Ramos (cell line): Measurements from ENCODE around the gene TMEM131.

Source experiments
- in situ Hi-C: fragments of 300-500 bp; cut with MboI; formaldehyde crosslinking; loops from one replicate; pipeline ENCODE4 v1.14.3; 2022; ENCODE audit warnings: low sequenced_read_pairs; ENCODE audit not compliant: unreplicated experiment

The TMEM131 gene

GRCh38 chr2:97745474-97746174 lies 250.1 kb downstream of the TMEM131 start:
- in situ Hi-C loops: no loop called here

- in situ Hi-C loops: no loop called here
These were observed 251.8 kb downstream of the TMEM131 start for GRCh38 chr2:97743913-97744312.

- in situ Hi-C loops: no loop called here
These were observed 253.3 kb downstream of the TMEM131 start for GRCh38 chr2:97742381-97742847.

- in situ Hi-C loops: no loop called here
These were observed 254.1 kb downstream of the TMEM131 start for GRCh38 chr2:97741686-97742085.

GRCh38 chr2:97741251-97741650 lies 254.5 kb downstream of the TMEM131 start:
- in situ Hi-C loops: no loop called here

- in situ Hi-C loops: no loop called here
These were observed 255.1 kb downstream of the TMEM131 start for GRCh38 chr2:97740590-97741182.

GRCh38 chr2:97739893-97740245 lies 255.9 kb downstream of the TMEM131 start:
- in situ Hi-C loops: loop anchor here (10.0 kb wide), 1 partner anchor 645 kb away; no protein-coding TSS in a partner anchor

- in situ Hi-C loops: loop anchor here (10.0 kb wide), 1 partner anchor 646 kb away; no protein-coding TSS in a partner anchor
These were observed 256.5 kb downstream of the TMEM131 start for GRCh38 chr2:97739020-97739892.

- in situ Hi-C loops: loop anchor here (10.0 kb wide), 1 partner anchor 646 kb away; no protein-coding TSS in a partner anchor
These were observed 257.3 kb downstream of the TMEM131 start for GRCh38 chr2:97738179-97739019.

GRCh38 chr2:97737421-97738178 lies 258.1 kb downstream of the TMEM131 start:
- in situ Hi-C loops: loop anchor here (10.0 kb wide), 1 partner anchor 647 kb away; no protein-coding TSS in a partner anchor

- in situ Hi-C loops: loop anchor here (10.0 kb wide), 1 partner anchor 648 kb away; no protein-coding TSS in a partner anchor
These were observed 259.0 kb downstream of the TMEM131 start for GRCh38 chr2:97736608-97737330.

- in situ Hi-C loops: loop anchor here (10.0 kb wide), 1 partner anchor 649 kb away; no protein-coding TSS in a partner anchor
These were observed 259.6 kb downstream of the TMEM131 start for GRCh38 chr2:97736185-97736584.

- in situ Hi-C loops: loop anchor here (10.0 kb wide), 1 partner anchor 650 kb away; no protein-coding TSS in a partner anchor
These were observed 260.6 kb downstream of the TMEM131 start for GRCh38 chr2:97735161-97735561.

GRCh38 chr2:97734061-97735051 lies 261.4 kb downstream of the TMEM131 start:
- in situ Hi-C loops: loop anchor here (10.0 kb wide), 1 partner anchor 650 kb away; no protein-coding TSS in a partner anchor

- in situ Hi-C loops: loop anchor here (10.0 kb wide), 1 partner anchor 651 kb away; no protein-coding TSS in a partner anchor
These were observed 262.3 kb downstream of the TMEM131 start for GRCh38 chr2:97733341-97734035.
